Caco-2 (cell line): Measurements from ENCODE around the gene DRGX. TPM values are rescaled to one million over a fixed set of nuclear protein-coding genes. Genes with fewer than 3 reads are reported as not detected.

Source experiments
- BruUV-seq: library from RNA; stranded (reverse); fragments of 400-500 nt; replicated peaks from 2 replicates; lab custom pipeline; 2021; lab: Mats Ljungman, UMichigan
- CTCF ChIA-PET: fragments of 300-600 bp; sonication (Branson Sonifier 250); formaldehyde crosslinking; loops from one replicate; lab custom pipeline; 2022; ENCODE audit warnings: antibody characterized with exemption; lab: Charles Lee
- POLR2A ChIA-PET: fragments of 300-600 bp; sonication (Branson Sonifier 250); formaldehyde crosslinking; loops from one replicate; lab custom pipeline; 2022; ENCODE audit warnings: antibody characterized with exemption; lab: Charles Lee
- DNase-seq, 2 experiments: peaks; one replicate each; pipeline versions ENCODE4 v3.0.0 to v3.0.0-alpha.2; 2020 to 2022
- H3K27me3 ChIP-seq: replicated peaks from 2 replicates; pipeline ENCODE4 v1.6.0; 2011; ENCODE audit warnings: low read length; ENCODE audit not compliant: control insufficient read depth, insufficient read depth
- H3K36me3 ChIP-seq: 2 replicates; pipeline ENCODE4 v1.5.1; 2011; ENCODE audit warnings: low read length; ENCODE audit not compliant: control insufficient read depth, insufficient read depth
- H3K4me1 ChIP-seq: fragments of 250-450 bp; sonication (Bioruptor Pico); 2 replicates; pipeline ENCODE4 v1.5.1; 2020; ENCODE audit warnings: mild to moderate bottlenecking
- H3K4me3 ChIP-seq: 2 replicates; pipeline ENCODE4 v1.5.1; 2011; ENCODE audit warnings: low read depth, mild to moderate bottlenecking, control low read depth, low read length
- H3K9me3 ChIP-seq: fragments of 250-450 bp; sonication (Bioruptor Pico); 2 replicates; pipeline ENCODE4 v1.5.1; 2020; ENCODE audit warnings: mild to moderate bottlenecking, moderate library complexity
- H3K27ac Mint-ChIP-seq: one replicate; pipeline ENCODE4 v1.8.0; 2022; ENCODE audit warnings: mixed read lengths; ENCODE audit not compliant: unreplicated experiment
- H3K27me3 Mint-ChIP-seq: one replicate; pipeline ENCODE4 v1.8.0; 2022; ENCODE audit warnings: mixed read lengths; ENCODE audit not compliant: insufficient read depth, unreplicated experiment
- H3K36me3 Mint-ChIP-seq: one replicate; pipeline ENCODE4 v1.8.0; 2022; ENCODE audit warnings: mild to moderate bottlenecking, mixed read lengths; ENCODE audit not compliant: insufficient read depth, unreplicated experiment
- H3K4me1 Mint-ChIP-seq: one replicate; pipeline ENCODE4 v1.8.0; 2022; ENCODE audit warnings: low read depth, mixed read lengths; ENCODE audit not compliant: unreplicated experiment
- H3K4me3 Mint-ChIP-seq: one replicate; pipeline ENCODE4 v1.8.0; 2022; ENCODE audit warnings: mild to moderate bottlenecking, moderate library complexity, mixed read lengths; ENCODE audit not compliant: unreplicated experiment
- H3K9me3 Mint-ChIP-seq: one replicate; pipeline ENCODE4 v1.8.0; 2022; ENCODE audit warnings: mixed read lengths; ENCODE audit not compliant: unreplicated experiment
- CTCF ChIP-seq, 2 experiments: fragments of 200-600 bp in 1 of 2; IDR thresholded peaks; 1 replicate in 1 of 2; 2 replicates in 1 of 2; pipeline versions ENCODE4 v1.5.1 to v1.8.0; 2011 to 2022; ENCODE audit warnings: antibody characterized with exemption in 1 of 2, control low read depth in 1 of 2, inconsistent platforms in 1 of 2, low read depth in 1 of 2, low read length in 1 of 2, mild to moderate bottlenecking in 1 of 2, moderate library complexity in 1 of 2; ENCODE audit not compliant: insufficient read depth in 1 of 2, severe bottlenecking in 1 of 2, unreplicated experiment in 1 of 2
- intact Hi-C: fragments of 100-400 bp; cut with micrococcal nuclease; formaldehyde crosslinking; loops from one replicate; pipeline ENCODE4 v1.10.0; 2022; ENCODE audit not compliant: unreplicated experiment
- total RNA-seq: library from RNA; stranded (reverse); gene quantifications from 2 replicates; pipeline ENCODE4 v1.2.3, GENCODE V29; 2022

DRGX gene
- total RNA-seq, 1 experiment from 2014 or later: not detected

GRCh38 chr10:49388161-49388560, 7.7 kb downstream of the DRGX start:
- H3K27me3 ChIP-seq: peaks cover 1% of the 10 kb centered on the region; the same call in 1 of the 2 replicates
- BruUV-seq: no TSS peak
- Mint-ChIP-seq H3K36me3 (no peaks in the 10 kb centered on the region), H3K4me1 (no peaks in the 10 kb centered on the region), H3K4me3 (no peak overlapping the region), H3K27me3 (peaks cover 43% of the 10 kb centered on the region), H3K27ac (no peak overlapping the region), H3K9me3 (no peaks in the 10 kb centered on the region)
- TF ChIP-seq CTCF (IDR thresholded peaks at IDR 0.05; ENCODE audit: insufficient read depth in 1 of 2, low read depth in 1 of 2, low read length in 1 of 2, severe bottlenecking in 1 of 2, unreplicated experiment in 1 of 2): no peak
- no peaks in the 10 kb centered on the region for H3K9me3 ChIP-seq
- H3K4me3 ChIP-seq: no peak overlapping the region
- no peaks in the 10 kb centered on the region for H3K4me1 ChIP-seq
- ChIA-PET CTCF (interaction anchor here (0.6 to 1.5 kb wide), 2 partner anchors 9 to 389 kb away, joined by 3 to 4 read pairs; no protein-coding TSS in a partner anchor), POLR2A (no interaction called here)
- intact Hi-C loops: no loop called here
- no peak for DNase-seq
- H3K36me3 ChIP-seq: no peaks in the 10 kb centered on the region

- Mint-ChIP-seq H3K36me3 (no peaks in the 10 kb centered on the region), H3K9me3 (no peaks in the 10 kb centered on the region), H3K4me3 (no peak overlapping the region), H3K27me3 (peaks cover 44% of the 10 kb centered on the region), H3K27ac (no peak overlapping the region), H3K4me1 (no peaks in the 10 kb centered on the region)
- H3K36me3 ChIP-seq: no peaks in the 10 kb centered on the region
- POLR2A ChIA-PET: no interaction called here
- no peaks in the 10 kb centered on the region for H3K4me1 ChIP-seq
- intact Hi-C loops: no loop called here
- no peaks in the 10 kb centered on the region for H3K9me3 ChIP-seq
- CTCF ChIA-PET: no interaction called here
- no TSS peak for BruUV-seq
- TF ChIP-seq CTCF (IDR thresholded peaks at IDR 0.05; ENCODE audit: insufficient read depth in 1 of 2, low read depth in 1 of 2, low read length in 1 of 2, severe bottlenecking in 1 of 2, unreplicated experiment in 1 of 2): no peak
- no peak for DNase-seq
- H3K27me3 ChIP-seq: peaks cover 1% of the 10 kb centered on the region
- no peak overlapping the region for H3K4me3 ChIP-seq
Observed at GRCh38 chr10:49387071-49387470, 8.8 kb downstream of the DRGX start.

- peaks cover 39% of the 10 kb centered on the region for H3K27me3 Mint-ChIP-seq
- no TSS peak for BruUV-seq
- intact Hi-C loops: no loop called here
- peaks cover 1% of the 10 kb centered on the region for H3K27me3 ChIP-seq
- H3K4me3 ChIP-seq: no peak overlapping the region
- DNase-seq: no peak
- H3K4me3 Mint-ChIP-seq: no peak overlapping the region
- H3K27ac Mint-ChIP-seq: no peak overlapping the region
- CTCF ChIA-PET: no interaction called here
- H3K4me1 ChIP-seq: no peaks in the 10 kb centered on the region
- no peaks in the 10 kb centered on the region for H3K36me3 Mint-ChIP-seq
- no peaks in the 10 kb centered on the region for H3K9me3 ChIP-seq
- no peaks in the 10 kb centered on the region for H3K4me1 Mint-ChIP-seq
- TF ChIP-seq CTCF (IDR thresholded peaks at IDR 0.05; ENCODE audit: insufficient read depth in 1 of 2, low read depth in 1 of 2, low read length in 1 of 2, severe bottlenecking in 1 of 2, unreplicated experiment in 1 of 2): no peak
- H3K9me3 Mint-ChIP-seq: no peaks in the 10 kb centered on the region
- POLR2A ChIA-PET: no interaction called here
- no peaks in the 10 kb centered on the region for H3K36me3 ChIP-seq
Observed at GRCh38 chr10:49385939-49386922, 9.7 kb downstream of the DRGX start.
